NOMO-1 treated with dmso at 0.1 percent for 144 hours (cell line): ENCODE data around the gene FOXG1.

Experiments used
- DNase-seq: peaks from one replicate; lab custom pipeline; 2025; ENCODE audit not compliant: unreplicated experiment; lab: John Stamatoyannopoulos, UW

Gene FOXG1

DNA sequence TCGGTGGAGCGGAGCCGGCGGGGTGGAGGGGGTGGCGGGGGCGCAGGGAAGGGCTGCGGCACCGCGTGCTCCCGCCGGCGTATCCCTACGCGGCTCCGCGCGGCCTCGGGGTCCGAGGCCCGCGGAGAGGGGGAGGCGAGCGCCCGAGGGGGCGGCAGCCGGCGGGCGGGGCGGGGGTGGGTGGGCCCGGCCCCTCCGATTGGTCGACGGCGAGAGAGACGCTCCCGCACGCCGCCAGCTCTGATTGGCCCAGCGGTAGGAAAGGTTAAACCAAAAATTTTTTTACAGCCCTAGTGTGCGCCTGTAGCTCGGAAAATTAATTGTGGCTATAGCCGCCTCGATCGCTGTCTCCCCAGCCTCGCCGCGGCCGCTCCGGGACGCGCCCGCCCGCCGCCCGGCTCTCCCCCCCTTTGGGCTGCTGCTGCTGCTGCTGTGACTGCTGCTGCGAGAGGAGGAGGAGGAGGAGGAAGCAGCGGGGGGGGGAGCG is at the start of gene FOXG1:
TSS of gene FOXG1 (plus strand) at position 319 of the 487 bp plus-strand sequence. CDS start 493 bp downstream, outside the sequence.
- DNase-seq: no peak

DNA sequence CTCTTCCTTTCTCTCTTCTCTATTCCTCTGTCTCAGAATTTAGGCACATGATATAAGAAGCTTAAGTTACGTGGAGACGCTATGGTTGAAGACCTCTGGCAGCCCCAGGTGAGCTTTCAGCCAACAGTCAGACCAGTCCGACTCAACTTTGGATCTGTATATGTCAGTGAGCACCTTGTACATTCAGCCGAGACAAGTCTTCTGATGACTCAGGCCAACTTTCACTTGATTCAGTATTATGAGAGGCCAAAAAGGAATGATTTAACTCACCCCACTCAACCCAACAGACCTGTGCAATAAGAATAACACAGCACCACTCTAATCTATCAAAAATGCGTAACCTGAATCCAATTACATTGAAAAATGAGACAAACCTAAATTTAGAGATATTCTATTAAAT is 47.5 kb upstream of the FOXG1 start:
- no peak for DNase-seq

DNA sequence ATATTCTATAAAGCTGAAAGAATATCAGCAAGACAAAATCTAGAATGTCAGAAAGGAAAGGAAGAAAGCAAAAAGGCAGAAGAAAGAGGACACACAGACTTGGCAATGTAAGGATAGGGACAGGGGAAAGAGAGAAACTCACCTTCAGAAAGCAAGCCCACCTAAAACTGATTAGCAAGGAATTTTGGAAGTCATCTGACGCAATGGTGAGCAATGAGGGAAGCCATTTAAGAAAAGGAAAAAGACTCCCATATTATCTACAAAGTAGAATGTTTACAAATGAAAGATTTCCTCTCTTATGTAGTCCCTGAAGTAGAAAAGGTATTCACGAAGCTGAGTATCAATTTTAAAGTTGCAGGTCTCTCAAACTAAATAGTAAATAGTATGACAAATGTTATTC is 35.2 kb upstream of the FOXG1 start:
- DNase-seq: no peak

DNA sequence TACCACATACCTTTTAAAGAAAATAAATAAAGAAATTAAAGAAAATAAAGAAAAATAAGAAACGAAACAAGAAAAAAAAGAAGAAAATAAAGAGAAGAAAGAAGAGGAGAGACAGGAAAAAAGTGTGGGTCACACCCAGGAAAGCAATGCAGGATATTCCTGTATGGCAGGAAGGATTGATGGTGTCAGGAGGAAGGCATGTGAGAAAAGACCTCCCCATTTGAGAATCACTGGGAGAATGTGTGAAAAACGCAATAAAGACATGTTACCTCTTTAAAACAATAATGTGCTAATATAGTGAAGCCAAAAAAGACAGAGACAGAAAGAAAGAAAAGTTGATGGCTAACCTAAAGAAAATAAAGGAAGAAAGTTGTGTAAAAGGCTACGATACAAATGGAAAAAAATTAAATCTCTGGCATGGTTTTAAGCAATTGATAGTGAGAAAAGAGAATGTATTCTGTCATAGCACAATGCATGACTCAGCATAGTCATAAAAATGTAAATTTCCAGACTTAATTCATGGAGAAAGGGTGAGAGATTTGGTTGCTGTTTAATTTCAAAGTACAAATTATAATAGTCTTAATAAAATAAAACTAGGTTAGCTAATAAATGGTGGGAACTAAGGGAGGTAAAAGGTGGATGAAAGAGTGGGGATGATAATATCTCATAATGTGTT is 24.3 kb upstream of the FOXG1 start:
- no peak for DNase-seq

DNA sequence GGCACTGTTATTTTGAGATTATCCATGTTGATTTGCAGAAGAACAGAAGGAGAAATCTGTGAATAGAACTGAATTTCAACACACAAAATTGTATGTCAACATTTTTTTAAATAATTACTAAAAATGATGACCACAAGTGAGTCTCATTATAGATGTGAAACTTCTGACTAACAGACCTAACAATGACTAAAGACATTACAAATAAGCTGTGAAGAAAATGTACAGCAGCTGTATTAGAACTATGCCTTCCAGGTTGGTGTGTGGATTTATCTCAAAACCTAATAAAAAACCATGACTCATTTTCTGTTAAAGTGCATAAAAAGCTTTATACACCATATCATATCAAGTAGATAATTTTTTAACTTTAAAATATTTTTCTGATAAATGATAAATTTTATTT is 22.5 kb upstream of the FOXG1 start:
- DNase-seq: no peak

DNA sequence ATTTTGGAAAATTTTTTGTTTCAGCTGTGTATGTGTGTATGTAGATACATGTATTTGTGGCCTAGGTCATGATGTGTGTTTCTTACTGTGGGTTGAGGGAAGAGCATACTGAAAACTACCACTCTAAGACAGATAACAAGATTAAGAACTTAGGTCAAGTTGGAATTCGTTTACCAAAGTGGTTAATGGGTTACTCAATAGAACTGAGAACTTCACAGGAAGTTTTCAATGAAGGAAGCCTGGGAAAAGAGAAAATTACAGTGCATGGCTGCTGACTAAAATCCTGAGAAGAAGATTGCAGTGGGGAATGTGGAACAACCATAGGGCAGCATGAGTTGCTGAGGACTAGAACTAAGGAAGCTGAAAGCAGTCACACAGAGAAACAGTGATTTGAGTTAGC is 21.4 kb upstream of the FOXG1 start:
- DNase-seq: no peak

DNA sequence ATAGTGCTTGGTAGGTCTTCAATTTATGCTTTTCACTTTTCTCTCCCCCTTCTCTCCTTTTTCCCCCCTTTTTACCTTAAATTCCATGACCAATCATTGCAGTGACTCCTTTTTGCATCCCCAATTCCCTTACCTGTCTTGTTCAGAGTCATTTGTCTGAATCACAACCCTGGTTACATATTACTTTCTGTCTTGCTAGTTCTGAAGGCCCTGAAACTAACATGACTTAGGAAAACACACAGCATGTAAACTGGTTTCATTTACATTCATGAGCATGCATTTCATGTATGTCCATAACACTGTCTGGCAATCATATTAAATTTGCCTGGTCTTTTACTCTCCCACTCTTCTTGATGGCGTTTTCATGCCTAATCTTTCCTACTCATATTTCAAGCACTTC is 20.3 kb upstream of the FOXG1 start:
- DNase-seq: no peak

DNA sequence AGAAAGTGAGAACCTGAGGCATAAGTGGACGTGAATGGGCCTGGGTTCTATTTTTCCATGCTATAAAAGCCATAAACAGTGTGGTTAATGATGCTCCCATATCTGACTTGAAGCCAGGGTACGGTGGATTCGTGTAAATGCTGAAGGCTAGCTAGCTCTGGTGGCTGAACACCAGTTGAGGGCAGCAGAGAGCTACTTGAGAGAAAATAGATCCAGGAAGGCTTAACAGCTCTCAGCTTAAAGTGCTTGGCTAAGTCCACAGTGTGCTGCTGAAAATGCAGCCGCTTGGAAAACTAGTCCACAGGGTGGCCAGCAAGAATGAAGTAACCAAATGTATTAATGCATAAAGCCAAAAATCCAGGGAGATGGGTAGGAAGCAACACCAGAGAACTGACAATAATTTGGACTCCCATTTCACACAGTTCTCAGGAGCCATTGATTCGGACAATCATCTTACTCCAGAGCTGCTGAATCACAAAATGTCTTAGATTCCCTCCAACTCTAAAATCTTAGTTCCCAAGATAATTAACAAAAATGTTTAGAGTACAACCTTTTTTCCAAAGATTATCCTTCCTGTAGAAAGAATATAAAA is 15.0 kb upstream of the FOXG1 start:
- no peak for DNase-seq

DNA sequence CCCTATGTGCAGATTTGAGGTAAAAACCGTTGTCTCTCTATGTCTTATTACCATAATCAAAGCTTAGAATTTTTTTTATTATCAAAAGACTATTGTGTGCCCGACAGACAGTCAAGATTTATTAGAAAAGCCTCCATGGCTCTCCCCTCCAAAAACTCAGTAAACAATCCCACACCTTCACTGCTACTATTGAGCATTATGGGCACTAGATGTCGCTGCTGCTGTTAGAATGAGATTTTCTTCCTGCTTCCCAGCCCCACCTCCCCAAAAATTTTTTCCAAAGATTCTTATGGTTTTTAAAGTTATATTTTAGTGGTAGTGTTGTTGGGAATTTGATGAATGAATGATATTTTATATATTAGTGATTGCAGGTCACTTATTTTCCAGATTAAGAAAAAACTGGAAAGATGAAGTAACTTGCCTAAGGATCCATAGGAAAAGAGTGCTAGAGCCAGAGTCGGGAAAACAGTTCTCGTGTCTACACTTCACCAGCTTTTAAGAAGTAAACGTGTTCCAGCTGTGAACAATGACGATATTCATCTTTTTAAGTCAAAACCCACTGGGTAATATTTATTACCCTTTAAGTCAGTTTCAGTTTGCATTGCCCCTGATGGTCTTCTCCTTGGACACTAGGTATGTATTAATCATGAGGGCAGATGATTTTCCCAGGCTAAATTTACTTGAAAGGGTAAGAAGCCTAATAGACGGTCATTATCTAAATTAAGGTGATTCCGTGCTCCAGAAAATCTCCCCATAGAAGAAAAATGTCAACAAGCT is 12.2 kb upstream of the FOXG1 start:
- no peak for DNase-seq

DNA sequence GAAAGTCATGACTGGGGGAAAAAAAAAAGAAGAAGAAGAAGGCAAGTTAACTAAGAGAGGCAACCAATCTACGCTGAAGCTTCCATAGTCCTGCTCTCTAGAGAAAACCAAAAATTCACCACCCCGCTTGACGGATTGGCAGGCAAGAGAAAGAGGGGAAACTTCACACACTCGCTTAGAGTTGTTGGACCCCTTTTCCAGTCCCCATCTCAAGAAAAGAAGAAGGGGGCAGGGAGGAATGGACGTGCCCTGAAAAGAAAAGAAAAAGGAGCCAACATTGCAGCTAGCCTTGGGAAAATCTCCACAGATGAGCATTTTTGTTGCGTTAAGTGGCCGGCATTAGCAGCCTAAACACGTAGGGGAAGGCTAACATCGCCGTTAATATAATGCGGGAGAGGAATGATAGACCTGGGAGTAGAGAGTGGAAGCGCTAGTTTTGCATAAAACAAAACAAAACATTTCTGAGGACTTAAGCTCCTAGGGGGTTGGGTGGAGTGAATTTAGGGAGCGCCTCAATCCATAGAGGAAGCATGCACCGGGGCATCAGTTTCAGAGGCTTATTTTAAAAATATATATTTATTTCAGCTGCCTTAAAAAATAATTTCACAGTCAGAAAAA is 11.3 kb upstream of the FOXG1 start:
- no peak for DNase-seq

DNA sequence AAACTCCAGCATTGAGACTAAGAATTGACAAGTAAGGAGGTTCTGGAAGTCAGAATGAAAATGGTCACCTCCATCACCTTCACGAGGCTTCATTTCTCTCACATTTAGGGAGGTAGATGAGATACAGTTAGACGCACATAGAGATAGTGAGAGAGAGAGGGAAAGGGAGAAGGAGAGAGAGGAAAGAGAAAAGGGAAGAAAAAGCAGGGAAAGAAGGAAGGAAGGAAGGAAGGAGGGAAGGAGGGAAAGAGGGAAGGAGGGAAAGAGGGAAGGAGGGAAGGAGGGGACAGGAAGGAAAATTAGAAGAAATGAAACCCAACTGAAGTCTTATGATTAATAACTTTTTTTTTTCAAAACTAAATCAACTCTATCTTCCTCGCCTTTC is 10.7 kb upstream of the FOXG1 start:
- DNase-seq: no peak

DNA sequence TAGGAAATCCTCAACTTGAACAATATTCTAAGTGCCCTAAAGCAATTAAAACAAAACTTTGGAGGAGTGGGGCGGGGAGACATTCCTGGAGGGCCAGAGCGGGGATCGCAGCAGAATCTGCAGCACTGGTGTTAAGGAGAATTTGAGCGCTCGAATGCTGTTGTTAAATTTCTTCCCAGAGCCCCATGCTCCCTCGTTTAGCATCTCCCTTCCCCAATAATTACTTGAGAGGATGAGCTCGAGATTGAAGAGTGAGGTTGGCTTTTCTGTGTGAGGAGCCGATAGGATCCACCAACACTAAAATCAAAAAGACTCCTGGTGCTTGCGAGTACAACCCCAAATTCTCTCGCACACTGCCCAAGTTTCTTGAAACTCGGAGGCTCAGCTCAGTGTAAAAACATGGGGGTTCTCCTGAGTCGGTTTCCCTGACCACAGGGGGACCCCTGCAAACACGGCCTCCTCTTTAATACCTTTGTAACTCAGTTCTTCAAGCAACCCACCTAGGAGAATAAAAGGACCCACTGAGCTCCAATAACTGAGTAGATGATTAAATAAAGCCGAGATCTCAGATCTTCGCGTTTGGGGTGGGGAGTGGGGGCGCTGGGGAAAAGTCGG is 10.2 kb upstream of the FOXG1 start:
- DNase-seq: no peak

DNA sequence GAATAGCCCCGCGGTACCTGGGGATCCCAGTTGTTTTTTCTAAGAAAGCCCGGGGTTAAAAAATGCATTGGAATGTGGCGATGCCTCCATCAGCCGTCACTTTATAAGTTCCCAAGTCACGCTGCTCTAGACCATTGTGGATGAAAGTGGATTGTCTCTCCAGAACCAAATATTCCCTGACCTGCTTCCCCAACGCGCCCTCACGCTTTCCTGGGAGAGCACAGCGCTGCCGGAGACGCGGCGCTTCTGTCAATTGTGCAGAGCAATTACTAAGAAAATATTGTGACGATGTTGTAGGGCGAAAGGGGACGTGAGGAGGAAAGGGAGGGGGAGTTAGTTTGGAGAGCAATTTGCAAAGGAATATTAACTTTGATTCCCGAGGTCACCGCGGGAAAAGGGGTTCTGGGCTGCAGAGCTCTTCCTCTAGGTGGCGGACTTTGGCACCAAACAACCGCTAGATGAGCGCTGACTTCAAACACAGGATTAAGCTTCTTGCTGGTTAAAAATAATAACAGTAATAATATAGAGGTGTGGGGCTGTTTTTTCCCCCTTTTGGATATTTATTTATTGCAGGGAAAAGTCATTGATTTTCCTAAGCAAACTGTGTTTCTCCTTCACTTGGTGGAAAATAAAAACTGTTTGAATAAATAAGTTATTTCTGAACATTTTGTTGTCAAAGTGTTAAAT is 9.6 kb upstream of the FOXG1 start:
- DNase-seq: no peak

DNA sequence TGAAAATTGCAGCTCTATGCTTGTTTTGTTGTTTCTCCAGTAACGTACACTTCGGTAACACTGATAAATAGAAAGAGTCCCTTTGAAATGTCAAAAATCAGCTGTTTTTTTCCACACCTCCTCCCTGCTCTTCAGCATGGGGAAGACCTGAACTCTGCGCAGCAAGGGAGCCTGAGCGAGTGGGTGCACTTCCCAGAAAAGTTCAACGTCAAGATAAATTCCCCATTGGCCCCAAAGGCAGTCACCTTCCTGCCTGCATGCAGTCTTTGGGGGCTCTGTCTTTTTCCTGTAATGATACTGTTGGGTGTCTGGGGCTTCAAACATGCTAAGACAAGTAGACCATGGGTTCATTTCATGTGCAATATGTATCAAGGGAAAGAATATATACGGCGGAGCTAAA is 8.8 kb upstream of the FOXG1 start:
- DNase-seq: no peak

DNA sequence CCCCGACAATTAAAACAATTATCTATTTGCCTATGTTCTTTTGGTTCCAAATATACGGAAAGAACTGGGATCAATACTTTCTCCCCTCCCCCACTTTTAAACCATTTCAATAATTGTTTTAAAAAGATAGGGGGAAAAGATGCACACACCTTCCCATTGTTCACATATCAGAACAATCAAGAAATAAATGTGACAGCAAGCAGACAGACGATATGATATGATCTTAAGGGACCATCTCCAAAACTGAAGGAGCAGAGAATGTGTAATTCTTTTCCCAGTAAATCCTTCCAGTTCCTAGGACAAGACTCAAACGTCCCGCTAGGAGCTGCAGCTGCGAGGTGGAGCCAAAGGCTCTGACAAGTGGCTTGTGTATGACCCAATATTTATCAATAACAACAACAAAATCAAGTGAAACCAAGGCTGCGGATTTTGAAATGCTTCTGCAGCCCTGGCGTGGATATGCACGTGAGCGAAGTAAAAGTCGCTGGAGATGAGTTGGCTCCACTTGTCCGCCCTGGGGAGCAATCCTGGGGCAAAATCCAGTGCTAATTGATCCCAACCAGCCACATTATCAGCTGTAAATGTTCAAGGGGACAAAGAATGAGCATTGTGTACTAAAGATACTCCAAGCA is 8.2 kb upstream of the FOXG1 start:
- DNase-seq: no peak

DNA sequence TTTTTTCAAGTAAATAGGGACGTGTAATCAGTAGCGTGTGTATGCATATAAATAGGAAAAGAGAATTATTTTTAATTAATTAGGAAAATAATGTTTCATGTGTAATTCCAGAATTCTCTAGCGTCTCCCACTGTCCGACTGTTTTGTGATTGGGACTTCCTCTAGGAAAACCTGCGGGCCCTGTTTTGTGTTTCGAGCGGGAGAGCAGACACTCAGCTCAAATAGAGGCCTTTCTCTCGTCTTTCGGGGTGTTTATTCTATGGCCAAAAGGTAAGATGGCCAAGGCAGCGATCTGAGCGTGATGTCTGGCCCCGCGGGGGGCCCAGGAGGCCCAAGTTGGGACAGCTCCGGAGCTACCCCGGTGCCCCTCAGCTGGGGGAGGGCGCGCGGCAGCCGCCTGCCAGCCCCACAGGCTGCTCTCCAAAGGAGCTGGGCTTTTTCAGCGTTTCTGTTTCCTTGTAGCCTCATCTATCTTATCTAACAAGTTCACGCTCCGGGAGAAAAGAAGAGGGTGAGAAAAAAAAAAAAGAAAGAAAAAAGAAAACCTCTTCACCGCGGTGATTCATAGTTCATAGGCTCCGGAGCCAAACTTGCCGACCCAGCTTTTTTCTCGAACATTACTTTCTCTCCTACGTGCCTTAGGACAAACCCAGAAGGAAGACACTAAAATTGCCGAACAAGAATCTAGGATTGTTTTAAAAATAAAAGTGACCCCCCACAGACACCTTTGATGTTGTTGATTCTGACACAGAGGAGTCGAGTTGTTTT is 7.5 kb upstream of the FOXG1 start:
- no peak for DNase-seq

DNA sequence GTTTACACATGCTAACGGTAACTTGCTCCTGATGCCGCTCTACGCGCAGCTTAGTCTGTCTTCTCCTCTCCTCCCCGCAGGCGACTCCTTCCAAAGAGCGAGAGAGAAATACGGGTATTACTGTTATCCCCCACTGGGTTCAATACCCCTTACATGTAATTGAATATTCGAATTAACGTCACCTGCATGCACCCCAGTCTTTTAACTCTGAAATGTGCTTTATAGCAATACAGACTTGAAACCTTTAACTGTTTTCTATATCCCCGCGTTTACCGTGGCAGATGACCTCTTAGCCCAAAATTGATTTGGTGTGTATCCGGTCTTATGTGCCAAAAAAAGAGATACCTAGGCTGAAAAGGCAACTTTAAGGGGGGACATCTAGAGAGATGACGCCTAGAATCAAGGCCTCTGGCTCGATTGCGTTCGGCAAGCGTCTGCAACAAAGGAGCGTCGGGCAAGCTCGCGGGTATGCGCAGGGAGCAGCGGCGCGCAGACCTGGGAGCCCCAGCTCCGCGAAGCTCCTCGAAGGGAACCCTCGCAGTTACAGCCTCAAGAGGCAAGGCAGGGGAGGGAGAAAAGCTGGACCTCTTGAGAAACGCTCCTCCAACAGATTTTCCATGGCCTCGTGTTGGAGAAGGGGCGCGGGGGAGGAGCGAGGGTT is 6.8 kb upstream of the FOXG1 start:
- DNase-seq: no peak

DNA sequence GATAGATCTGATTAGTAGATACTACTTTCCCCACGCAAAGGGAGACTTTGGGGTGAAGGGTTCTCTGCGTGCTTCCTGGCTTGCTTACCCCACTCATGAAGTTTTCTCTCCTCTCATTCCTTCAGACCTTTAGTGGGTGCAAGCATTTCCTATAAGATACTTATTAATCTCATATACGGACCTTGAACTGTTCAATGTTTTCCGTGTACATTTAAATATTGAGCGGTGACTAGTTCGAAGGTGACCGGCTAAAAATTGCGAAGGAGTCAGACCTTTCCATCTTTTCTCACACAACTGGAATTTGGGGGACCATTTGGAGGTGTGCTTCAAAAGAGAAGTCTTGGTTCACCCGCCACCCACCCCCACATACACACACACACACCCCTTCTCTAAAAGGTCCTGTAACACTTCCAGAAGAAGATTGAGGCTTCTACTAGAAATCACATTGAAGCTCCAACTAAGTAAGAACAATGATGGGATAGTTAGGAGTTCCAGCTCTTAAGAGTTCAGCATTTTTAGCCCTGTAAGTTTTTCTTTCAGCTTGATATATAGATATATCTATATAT is 6.1 kb upstream of the FOXG1 start:
- no peak for DNase-seq
